ENCODE measurements around the gene SEMA6B.

SEMA6B gene

DNA sequence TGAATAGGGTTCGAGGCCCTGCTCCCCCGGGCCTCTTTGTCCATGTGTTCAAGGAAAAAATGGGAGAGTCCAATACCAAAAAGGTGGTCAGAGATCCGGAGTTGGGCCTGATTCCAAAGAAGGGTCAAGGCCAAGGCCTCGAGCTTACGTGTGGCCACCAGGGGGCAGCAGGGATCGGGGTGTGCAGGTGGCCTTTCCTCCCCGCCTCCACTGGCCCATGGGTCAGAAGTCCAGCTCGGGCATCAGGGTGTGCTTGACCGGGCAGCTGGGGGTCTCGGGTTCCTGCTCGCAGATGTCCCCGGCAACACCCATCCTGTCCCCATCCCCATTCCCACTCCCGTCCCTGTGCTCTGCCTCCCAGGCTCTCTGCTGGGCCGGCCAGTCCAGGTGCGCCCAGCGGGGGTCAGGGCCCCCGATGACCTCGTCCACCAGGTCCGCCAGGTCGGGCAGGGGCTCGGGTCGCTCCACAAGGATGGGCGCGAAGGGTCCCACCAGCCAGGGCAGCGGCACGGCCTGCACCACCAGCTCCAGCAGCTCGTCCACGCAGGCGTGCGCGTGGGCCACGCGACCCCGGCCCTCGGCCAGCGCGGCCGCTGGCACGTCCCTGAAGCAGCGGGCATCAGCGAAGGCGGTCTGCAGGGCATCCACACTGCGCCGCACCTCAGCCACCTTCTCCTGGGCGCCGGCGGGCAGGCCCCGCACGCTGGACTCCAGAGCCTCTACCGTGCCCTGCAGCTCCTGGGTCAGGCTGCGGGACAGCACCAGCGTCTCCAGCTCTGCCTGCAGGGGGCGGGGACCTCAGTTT lies 36.0 kb downstream of the SEMA6B start:
- peak; percentile 23 for DNase-seq

DNA sequence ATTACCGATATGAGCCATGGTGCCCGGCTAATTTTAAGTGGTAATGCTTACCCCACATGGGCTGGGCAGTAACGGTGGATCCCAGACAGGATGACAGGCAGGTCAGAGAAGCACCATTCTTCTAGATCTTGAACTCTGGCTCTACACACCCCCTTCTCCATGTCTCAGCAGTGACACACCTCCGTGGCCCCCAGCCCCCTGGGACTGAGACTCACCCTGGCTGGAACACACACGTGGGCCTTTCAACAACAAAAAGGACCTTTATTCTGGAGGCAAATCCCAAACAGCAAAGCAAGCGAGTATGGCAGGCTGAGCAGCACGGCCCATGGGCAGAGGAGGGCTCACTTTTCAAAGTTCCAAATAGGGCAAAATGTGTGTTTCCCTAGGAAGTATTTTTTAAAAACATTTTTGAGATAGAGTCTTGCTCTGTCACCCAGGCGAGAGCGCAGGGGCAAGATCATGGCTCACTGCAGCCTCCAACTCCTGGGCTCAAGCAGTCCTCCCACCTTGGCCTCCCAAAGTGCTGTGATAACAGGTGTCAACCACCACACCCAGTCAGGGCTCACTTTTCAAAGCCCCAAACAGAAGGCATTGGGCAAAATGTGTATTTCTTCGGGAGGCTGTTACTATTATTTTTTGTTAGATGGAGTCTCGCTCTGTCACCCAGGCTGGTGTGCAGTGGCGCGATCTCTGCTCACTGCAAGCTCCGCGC lies 37.0 kb downstream of the SEMA6B start:
- no peak for DNase-seq

DNA sequence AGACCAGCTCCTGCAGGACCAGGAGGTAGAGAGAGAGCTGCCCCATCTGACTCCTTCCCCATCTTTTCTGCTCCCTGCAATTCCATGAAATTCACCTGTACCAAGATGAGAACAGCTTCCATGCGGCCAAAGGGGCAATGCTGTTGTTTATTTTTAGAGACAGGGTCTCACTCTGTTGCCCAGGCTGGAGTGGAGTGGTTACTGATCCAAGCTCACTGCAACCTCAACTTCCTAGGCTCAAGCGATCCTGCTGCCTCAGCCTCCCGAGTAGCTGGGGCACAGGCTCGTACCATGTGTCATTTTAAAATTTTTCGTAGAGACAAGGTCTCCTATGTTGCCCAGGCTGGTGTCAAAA lies 37.6 kb downstream of the SEMA6B start:
- DNase-seq, result no peak

DNA sequence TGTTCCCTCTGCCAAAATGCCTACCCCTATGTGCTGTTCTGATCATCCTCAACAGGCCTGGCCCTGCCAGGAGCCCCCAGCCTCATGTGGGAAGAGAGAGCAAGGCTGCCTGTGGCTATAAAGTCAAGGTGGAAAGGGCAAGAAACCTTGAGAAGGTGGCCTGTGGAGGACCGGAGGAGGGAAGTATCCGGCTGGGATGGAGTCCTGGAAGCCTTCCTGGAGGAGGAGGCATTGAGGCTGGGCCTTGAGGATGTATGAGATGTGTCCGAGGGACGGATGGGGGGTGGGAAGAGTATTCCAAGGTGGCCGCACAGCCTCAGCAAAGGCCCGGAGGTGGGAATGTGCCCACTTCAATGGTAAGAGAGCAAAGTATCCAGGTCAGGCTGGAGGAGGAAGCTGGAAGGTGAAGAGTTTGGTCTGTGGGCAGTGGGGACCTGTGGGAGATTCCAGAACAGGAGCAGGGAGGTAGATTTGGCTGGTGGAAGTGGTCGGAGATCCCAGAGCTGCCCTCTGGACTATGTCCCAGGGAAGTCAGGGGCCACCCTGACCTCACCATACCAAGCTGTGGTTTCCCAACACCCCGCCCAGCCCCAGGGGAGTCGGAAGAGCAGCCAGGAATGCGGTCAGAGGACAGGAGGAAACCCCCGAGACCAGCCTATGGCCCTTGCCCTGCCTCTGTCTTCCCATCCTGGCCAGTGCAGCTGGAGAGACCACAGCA lies 38.2 kb downstream of the SEMA6B start:
- DNase-seq, result no peak

DNA sequence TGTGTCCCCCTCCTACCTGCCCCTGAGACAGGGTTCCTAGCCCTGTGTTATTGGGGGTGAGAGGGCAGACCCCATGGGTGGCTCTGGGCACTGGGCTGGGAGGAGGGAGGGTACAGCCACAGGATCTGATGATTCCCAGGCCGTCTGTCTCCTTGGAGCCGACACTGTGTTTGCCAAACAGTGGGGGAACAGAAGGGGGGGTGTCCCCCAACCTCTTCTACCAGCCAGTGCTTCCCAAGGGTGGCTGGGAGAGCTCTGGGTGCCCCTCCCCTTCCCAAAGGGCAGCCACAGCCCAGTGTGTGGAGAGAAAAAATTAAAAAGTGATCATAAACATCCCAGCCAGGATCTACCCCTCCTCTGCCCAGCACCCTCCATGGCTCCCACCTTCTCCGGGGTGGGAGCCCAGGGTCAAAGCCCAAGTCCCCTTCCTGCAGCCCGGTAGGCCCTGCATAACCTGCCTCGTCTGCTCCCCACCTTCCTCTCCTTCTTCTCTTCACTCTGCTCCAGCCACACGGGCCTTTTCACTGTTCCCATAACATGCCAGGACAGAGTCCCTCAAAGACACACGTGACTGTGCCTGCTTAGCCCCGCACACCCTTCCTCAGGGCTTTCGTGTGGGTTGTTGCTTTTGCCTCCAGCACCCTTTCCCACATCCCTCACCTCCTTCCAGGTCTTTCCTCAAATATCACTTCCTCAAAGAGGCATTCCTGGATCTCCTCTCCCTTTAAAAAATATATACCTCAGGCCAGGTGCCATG lies 39.8 kb downstream of the SEMA6B start:
- DNase-seq, result no peak

DNA sequence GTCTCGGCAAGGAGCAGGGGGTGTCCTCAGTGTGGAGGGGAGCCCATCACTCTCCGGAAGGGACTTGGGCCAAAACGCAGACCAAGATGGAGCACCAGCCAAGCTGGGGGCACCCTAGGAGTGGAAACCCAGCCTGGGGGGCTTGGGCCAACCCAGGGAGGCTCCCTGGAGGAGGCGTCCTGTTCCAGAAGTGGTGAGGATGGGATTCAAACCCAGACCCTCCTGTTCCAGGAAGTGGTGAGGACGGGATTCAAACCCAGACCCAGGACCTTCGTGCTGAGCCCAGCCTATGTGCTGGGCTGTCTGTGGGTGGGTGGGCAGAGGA lies 40.4 kb downstream of the SEMA6B start:
- DNase-seq, result no peak

DNA sequence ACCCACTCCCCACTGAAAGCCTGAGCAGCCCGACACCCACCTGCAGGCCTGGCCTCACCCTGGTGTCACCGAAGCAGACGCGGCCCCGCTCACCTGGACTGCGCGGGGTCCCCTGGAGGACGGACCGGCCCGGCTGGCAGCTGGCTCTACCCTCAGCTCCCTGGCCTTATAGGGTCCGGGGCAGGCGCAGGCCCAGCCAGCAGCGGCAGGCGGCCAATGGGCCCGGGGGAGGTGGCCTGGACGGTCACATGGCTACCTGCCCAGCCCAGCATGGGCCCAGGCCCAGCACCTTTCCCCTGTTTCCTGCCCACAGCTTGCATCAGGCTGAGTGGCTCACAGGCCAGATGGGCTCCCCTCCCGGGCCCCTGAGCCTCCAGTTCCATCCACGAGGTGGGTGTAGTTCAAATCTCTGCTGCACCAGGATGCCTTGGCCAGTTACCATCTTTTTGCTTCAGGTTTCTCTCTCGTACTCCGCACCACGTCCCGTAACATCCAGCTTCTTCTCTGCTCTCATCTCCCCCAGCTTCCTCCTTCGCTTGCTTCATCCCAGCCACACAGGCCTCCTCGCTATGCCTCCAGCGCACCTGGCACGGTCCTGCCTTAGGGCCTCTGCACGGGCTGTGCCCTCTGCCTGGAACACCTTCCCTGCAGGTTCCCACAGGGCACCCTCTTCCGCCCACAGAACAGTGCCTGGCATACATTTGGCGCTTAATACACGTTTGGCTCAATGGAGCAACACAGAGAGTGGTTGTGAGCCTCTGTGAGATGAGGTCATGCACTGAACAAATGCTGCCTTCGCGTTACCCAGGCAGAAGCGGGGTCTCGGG lies 40.9 kb downstream of the SEMA6B start, which contains the start of gene PLIN4:
Gene PLIN4, minus strand, starts transcription at position 142 of the 827 bp plus-strand sequence. CDS start 214 bp downstream, outside the sequence.
- DNase-seq, result no peak

DNA sequence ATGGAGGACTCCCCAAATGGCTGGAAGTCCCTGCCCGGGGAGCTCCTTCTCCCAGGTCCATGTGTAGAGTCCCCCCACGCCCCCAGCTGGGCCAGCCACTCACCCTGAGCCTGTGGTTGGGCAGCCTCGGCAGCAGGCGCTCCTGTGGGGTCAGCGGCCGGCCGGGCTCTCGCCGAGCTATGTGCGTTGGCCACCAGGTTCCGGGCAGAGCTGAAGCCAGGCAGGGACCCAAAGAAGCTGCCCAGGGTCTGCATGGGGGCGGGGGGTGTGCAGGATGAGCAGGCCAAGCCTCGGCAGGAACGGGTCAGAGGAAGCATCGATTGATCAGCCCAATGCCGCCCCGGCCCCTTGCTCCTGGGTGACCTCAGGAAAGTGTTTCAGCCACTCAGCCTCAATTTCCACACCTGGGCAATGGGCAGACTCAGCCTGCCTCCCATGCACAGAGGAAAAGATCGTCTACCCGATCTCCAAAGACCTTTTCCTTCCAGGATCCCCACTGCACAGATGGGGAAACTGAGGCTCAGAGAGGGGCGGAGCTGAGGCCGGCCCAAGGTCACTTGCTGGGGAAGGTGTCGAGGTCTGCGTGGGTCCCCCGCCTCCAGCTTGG lies 41.9 kb downstream of the SEMA6B start:
- no peak for DNase-seq

DNA sequence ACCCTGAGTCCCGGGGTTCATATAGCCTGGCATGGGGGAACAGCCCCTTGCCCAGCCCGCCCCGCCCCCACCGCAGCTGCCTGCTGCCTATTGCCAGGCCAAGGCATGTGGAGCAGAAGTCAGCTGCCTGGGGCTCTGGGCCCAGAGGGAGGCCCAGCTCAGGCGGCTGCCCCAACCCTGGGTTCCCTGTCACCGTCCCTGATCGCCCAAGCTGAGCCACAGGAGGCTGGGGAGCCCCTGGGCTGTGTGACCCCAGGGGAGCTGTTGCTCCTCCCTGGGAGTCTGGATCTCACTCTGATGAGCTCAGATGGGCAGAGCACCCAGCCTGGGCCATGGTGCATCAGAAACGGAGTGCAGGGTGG lies 42.6 kb downstream of the SEMA6B start:
- no peak for DNase-seq

DNA sequence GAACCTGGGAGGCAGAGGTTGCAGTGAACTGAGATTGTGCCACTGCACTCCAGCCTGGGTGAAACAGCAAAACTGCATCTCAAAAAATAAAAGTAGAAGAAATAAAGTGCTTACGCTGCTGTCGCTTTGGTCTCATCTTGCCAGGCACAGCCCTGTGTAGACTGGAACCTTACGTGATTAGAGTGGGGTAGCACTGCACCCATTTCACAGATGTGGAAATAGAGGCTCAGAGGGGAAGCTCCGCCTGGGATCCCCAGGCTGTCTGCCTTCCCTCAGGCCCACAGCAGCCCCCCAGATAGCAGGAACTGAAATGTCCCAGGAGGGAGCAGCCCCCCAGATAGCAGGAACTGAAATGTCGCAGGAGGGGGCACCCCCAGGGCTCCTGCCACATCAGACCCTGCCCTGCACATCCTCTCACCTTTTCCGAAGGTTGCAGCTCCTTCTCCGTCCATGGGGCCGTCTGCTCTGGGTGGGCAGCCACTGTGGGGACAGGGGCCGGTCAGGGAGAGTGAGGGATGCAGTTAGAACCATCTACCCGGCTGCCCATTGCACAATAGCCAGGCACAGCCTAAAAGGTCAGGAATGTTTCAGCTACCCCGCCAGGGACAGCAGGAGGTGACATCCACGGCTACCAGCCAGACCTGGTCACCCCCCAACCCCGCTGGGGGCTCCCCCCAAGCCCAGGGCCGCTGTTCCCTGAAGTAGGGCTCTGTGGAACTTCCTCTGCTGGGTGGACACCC lies 43.1 kb downstream of the SEMA6B start:
- no peak for DNase-seq

DNA sequence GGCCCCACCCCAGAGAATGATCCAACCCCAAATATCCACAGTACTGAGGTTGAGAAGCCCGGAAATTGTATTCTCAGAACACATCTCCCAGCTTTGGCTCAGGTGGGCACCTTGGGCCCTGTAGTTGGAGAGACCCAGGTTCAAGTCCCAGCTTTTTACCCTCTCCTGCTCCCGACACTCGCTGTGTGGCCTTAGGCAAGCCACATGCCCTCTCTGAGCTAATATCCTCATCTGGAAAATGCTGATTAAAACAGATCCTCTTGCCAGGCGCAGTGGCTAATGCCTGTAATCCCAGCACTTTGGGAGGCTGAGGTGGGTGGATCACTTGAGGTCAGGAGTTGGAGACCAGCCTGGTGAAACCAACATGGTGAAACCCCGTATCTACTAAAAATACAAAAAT lies 43.8 kb downstream of the SEMA6B start:
- DNase-seq, result no peak

DNA sequence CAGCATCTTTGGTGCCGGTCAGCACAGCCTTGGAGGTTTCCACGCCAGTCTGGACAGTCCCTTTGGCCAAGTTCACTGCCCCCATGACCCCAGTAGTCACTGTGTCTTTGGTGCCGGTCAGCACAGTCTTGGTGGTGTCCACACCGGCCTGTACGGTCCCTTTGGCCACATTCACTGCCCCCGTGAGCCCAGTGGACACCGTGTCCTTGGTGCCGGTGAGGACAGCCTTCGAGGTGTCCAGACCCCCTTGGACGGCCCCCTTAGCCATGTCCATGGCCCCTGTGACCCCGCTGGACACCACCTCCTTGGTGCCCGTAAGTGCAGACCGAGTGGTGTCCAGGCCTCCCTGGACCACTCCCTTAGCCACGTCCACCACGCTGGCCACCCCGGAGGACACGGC lies 46.2 kb downstream of the SEMA6B start:
- DNase-seq, result no peak

DNA sequence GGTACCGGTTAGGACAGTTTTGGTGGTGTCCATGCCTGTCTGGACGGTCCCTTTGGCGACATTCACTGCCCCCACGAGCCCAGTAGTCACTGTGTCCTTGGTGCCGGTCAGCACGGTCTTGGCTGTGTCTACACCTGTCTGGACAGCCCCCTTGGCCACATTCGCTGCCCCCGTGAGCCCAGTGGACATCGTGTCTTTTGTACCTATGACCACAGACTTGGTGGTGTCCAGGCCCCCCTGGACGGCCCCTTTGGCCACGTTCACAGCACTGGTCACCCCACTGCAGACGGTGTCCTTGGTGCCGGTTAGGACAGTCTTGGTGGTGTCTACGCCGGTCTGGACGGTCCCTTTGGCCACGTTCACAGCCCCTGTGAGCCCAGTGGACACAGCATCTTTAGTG lies 47.4 kb downstream of the SEMA6B start:
- no peak for DNase-seq

DNA sequence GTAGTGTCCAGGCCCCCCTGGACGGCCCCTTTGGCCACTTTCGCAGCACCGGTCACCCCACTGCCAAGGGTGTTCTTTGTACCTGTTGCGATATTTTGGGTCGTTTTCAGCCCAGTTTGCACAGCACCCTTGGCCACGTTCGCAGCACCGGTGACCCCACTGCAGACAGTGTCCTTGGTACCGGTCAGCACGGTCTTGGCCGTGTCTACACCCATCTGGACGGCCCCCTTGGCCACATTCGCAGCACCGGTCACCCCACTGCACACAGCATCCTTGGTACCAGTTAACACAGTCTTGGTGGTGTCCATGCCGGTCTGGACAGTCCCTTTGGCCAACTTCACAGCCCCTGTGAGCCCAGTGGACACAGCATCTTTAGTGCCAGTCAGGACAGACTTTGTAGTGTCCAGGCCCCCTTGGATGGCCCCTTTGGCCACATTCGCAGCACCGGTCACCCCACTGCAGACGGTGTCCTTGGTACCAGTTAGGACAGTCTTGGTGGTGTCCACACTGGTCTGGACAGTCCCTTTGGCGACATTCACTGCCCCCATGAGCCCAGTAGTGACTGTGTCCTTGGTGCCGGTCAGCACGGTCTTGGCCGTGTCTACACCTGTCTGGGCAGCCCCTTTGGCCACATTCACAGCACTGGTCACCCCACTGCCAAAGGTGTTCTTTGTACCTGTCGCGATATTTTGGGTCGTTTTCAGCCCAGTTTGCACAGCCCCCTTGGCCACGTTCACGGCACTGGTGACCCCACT lies 48.0 kb downstream of the SEMA6B start:
- DNase-seq, result no peak

DNA sequence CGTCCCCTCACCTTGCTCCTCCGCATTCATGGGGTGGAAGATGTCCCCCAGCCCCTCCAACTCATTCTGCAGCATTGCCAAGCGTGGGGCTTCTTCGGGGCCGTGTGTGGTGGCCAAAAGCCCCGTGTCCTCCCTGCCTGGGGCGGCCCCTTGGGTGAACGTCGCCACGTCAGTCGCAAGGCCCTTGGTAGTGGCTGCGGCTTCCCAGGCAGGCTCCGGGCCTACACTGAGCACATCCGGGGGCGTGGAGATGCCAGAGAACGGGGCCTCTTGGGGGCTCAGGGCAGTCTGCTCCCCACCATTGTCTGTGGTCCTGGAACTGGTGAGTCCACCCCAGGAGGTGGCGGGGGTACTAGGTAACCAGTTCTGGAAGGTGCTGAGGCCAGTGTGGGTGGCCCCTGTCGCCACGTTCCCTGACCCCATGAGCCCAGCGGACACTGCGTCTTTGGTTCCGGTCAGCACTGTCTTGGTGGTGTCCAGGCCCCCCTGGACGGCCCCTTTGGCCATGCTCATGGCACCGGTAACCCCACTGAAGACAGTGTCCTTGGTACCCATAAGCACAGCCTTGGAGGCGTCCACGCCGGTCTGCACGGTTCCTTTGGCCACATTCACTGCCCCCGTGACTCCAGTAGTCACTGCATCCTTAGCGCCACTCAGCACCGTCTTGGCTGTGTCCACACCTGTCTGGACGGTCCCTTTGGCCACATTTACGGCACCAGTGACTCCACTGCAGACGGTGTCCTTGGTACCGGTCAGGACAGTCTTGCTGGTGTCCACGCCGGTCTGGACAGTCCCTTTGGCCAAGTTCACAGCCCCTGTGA lies 48.8 kb downstream of the SEMA6B start:
- DNase-seq, result no peak

DNA sequence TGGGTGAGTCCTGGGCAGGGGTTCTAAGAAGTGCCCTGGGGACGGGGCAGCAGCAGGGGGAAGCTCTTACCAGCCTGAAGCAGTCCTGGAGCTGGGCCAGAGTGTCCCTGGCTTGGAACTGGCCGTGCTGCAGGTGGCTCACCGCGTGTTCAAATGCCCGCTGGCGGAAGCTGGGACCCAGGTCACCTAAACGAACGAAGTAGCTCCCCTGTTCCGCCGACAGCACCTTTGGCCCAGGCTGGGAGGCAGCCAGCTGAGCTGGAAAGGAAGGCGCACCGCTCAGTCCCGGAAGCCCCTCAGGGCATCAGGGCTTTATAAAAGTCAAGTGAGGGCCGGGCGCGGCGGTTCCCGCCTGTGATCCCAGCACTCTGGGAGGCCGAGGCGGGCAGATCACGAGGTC lies 50.8 kb downstream of the SEMA6B start:
- no peak for DNase-seq

DNA sequence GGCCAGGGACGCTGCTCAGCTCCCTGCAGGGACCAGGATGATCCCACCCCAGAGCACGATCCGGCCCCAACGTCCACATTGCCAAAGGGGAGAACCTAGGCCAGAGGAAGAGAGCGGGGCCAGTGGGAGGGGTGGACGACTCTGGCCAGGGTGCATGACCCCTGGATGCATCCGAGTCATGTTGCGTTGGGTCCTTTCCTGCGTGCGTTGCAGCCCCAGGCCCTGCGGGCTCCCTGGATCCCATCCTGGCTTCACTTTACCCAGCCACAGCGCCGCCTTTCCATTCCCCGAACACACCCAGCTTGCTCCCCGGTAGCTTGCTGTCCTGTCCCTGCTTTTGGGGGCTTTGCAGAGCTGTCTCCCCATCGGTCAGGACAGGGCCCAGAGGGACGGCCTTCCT lies 51.7 kb downstream of the SEMA6B start:
- no peak for DNase-seq

DNA sequence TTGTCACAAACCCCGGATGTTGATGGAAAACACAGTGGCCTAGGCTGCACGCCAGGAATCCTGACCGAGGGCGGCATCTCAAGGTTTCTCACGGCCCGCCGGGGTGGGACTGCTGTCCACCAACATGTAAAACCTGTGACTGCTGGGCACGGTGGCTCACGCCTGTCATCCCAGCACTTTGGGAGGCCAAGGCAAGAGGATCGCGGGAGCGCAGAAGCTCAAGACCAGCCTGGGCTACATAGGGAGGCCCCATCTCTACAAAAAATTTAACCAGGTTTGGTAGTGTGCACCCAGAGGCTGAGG lies 52.4 kb downstream of the SEMA6B start:
- DNase-seq, result no peak

DNA sequence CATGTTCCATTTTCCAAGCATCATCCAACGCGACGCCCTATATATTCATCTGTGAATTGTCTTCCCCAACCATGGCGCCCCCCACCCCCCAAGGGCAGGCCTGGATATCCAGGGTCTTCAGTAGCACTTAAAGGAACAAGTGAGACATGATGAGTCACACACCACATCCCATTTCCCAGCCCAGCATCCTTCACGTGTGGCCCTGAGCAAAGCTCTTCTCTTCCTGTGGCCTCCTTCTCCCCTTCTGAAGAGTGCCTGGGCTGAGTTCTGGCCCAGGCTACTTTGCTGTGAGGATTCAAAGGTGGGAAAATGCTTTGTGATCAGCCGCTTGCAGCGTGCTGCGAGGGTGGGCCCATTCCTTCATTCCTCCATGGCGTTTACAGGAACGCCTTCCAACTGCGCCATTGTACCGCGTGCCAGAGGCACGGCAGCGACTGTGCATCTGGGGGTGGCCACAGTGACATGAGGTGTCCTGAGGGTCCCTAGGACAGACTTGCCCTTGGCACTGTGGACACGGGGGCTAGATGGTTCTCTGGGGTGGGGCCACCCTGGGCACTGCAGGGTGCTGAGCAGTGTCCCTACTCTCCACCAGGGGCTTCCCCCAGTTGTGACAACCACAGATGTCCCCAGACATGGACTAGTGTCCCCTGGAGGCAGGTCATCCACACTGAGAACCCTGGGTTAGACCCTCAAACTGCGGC lies 52.9 kb downstream of the SEMA6B start:
- DNase-seq, result no peak
